ENCODE data around the gene MRPL36.
"Not testable (repeated sequence)": the region's sequence is repeated elsewhere in the genome, so short reads cannot be mapped to it uniquely, and the experiment has no call there.

Gene MRPL36

GRCh38 chr5:1817261-1818043 lies 17.8 kb upstream of the MRPL36 start:
- no peak overlapping the region for H3K27ac ChIP-seq
- H3K36me3 ChIP-seq (replicated peaks), result peaks cover 66% of the 10 kb centered on the region
- TF ChIP-seq CTCF (IDR thresholded peaks at IDR 0.05; ENCODE audit: low read depth, low read length, missing control alignments), result no peak
- in situ Hi-C loops (cut with HindIII; ENCODE audit: low pct_ligation_motif_present, low sequenced_read_pairs), result no loop called here
- H3K4me3 ChIP-seq (ENCODE audit: low read depth, low read length), result no peak overlapping the region
- no peaks in the 10 kb centered on the region for H3K27me3 ChIP-seq (replicated peaks)
- no peak for DNase-seq

GRCh38 chr5:1816495-1817089 lies 17.0 kb upstream of the MRPL36 start:
- DNase-seq; H3K27me3 ChIP-seq (replicated peaks); H3K27ac ChIP-seq; H3K4me3 ChIP-seq (ENCODE audit: low read depth, low read length); in situ Hi-C loops (cut with HindIII; ENCODE audit: low pct_ligation_motif_present, low sequenced_read_pairs): not testable (repeated sequence)
- peaks cover 64% of the 10 kb centered on the region for H3K36me3 ChIP-seq (replicated peaks)

- no peaks in the 10 kb centered on the region for H3K27me3 ChIP-seq (replicated peaks)
- H3K36me3 ChIP-seq (replicated peaks), result peaks cover 66% of the 10 kb centered on the region
- DNase-seq, result no peak
- TF ChIP-seq CTCF (IDR thresholded peaks at IDR 0.05; ENCODE audit: low read depth, low read length, missing control alignments), result peak; percentile 9
- H3K27ac ChIP-seq, result no peak overlapping the region
- in situ Hi-C loops (cut with HindIII; ENCODE audit: low pct_ligation_motif_present, low sequenced_read_pairs), result no loop called here
- no peak overlapping the region for H3K4me3 ChIP-seq (ENCODE audit: low read depth, low read length)
Observed at GRCh38 chr5:1815881-1816292, 16.2 kb upstream of the MRPL36 start.

GRCh38 chr5:1815071-1815786 lies 15.6 kb upstream of the MRPL36 start:
- TF ChIP-seq CTCF (IDR thresholded peaks at IDR 0.05; ENCODE audit: low read depth, low read length, missing control alignments), result no peak
- Histone ChIP-seq H3K36me3 (replicated peaks) (peaks cover 61% of the 10 kb centered on the region), H3K27me3 (replicated peaks) (no peaks in the 10 kb centered on the region), H3K4me3 (ENCODE audit: low read depth, low read length) (no peak overlapping the region), H3K27ac (no peak overlapping the region)
- in situ Hi-C loops (cut with HindIII; ENCODE audit: low pct_ligation_motif_present, low sequenced_read_pairs), result no loop called here
- DNase-seq, result no peak

GRCh38 chr5:1814183-1815020 lies 14.8 kb upstream of the MRPL36 start:
- Histone ChIP-seq H3K27me3 (replicated peaks) (no peaks in the 10 kb centered on the region), H3K4me3 (ENCODE audit: low read depth, low read length) (no peak overlapping the region), H3K36me3 (replicated peaks) (peaks cover 64% of the 10 kb centered on the region), H3K27ac (no peak overlapping the region)
- no peak for DNase-seq
- no peak for TF ChIP-seq CTCF (IDR thresholded peaks at IDR 0.05; ENCODE audit: low read depth, low read length, missing control alignments)
- in situ Hi-C loops (cut with HindIII; ENCODE audit: low pct_ligation_motif_present, low sequenced_read_pairs), result no loop called here
